HepG2 (cell line): ENCODE measurements around the gene PIP5KL1. TPM values are rescaled to one million over a fixed set of nuclear protein-coding genes. Genes with fewer than 3 reads are reported as not detected.
A peak's percentile ranks its signal among the peaks of the same experiment; 100 is the strongest.

Experiments used
- ATAD3A ChIP-seq: sonication (generic); formaldehyde crosslinking; IDR thresholded peaks from 2 replicates; pipeline ENCODE4 v1.4.0; 2020; ENCODE audit warnings: missing genetic modification reagents
- BCL3 ChIP-seq: sonication (generic); formaldehyde crosslinking; IDR thresholded peaks from 2 replicates; pipeline ENCODE4 v1.5.1; 2020; ENCODE audit warnings: mild to moderate bottlenecking, missing genetic modification reagents, moderate library complexity
- KAT7 ChIP-seq: IDR thresholded peaks from 2 replicates; pipeline ENCODE4 v1.6.1; 2018; ENCODE audit warnings: borderline replicate concordance, missing compliant biosample characterization
- MAX ChIP-seq: IDR thresholded peaks from 2 replicates; pipeline ENCODE4 v1.6.1; 2012; ENCODE audit warnings: inconsistent platforms
- NFYB ChIP-seq: sonication (generic); formaldehyde crosslinking; IDR thresholded peaks from 2 replicates; pipeline ENCODE4 v1.4.0; 2020; ENCODE audit warnings: missing genetic modification reagents
- NPAS2 ChIP-seq: sonication (generic); formaldehyde crosslinking; IDR thresholded peaks from 2 replicates; pipeline ENCODE4 v1.8.0; 2022; ENCODE audit warnings: mild to moderate bottlenecking, missing genetic modification reagents, borderline replicate concordance
- UBTF ChIP-seq: sonication (generic); formaldehyde crosslinking; IDR thresholded peaks from 2 replicates; pipeline ENCODE4 v1.4.0; 2020; ENCODE audit warnings: mild to moderate bottlenecking, missing genetic modification reagents
- ZMYM2 ChIP-seq: sonication (generic); formaldehyde crosslinking; IDR thresholded peaks from 2 replicates; pipeline ENCODE4 v1.8.0; 2022; ENCODE audit warnings: mild to moderate bottlenecking, missing genetic modification reagents
- ZNF256 ChIP-seq: sonication (generic); formaldehyde crosslinking; conservative IDR thresholded peaks from 2 replicates; pipeline ENCODE4 v1.4.0; 2020; ENCODE audit warnings: missing genetic modification reagents
- ZNF333 ChIP-seq: sonication (generic); formaldehyde crosslinking; IDR thresholded peaks from 2 replicates; pipeline ENCODE4 v1.4.0; 2020; ENCODE audit warnings: mild to moderate bottlenecking, missing genetic modification reagents, borderline replicate concordance
- ZNF441 ChIP-seq: sonication (generic); formaldehyde crosslinking; IDR thresholded peaks from 2 replicates; pipeline ENCODE4 v1.7.0; 2021; ENCODE audit warnings: missing genetic modification reagents, borderline replicate concordance
- ZNF552 ChIP-seq: sonication (generic); formaldehyde crosslinking; IDR thresholded peaks from 2 replicates; pipeline ENCODE4 v1.9.0; 2022; ENCODE audit warnings: missing genetic modification reagents, mild to moderate bottlenecking, borderline replicate concordance
- ZNF788 ChIP-seq: sonication (generic); formaldehyde crosslinking; IDR thresholded peaks from 2 replicates; pipeline ENCODE4 v1.5.0; 2020; ENCODE audit warnings: mild to moderate bottlenecking, missing genetic modification reagents, borderline replicate concordance
- polyA plus RNA-seq, 8 experiments: library from polyadenylated mRNA; depleted of rRNA in 3 of 8; stranded (reverse) in 7 of 8; unstranded in 1 of 8; fragments of >200 nt; fragmentation: Illumina TruSeq in 4 of 8; extraction: Trizol in 4 of 8; gene quantifications; 2 replicates each; pipeline versions ENCODE4 v1.2.1 to v1.2.3, GENCODE V29; 2011 to 2016; ENCODE audit warnings: low read depth in 4 of 8, missing spikeins in 1 of 8, mixed read lengths in 1 of 8; ENCODE audit not compliant: insufficient read depth in 1 of 8
- total RNA-seq, 5 experiments: library from RNA; depleted of rRNA; stranded (reverse); fragments of >200 nt; fragmentation: Illumina TruSeq; extraction: Trizol; gene quantifications; 2 replicates each; pipeline ENCODE4 v1.2.3, GENCODE V29; 2016; ENCODE audit warnings: low read depth in 1 of 5
- TF ChIP-seq, protein P1 (sequence below), 2 experiments: sonication (generic) in 1 of 2; formaldehyde crosslinking in 1 of 2; IDR thresholded peaks; 2 replicates each; pipeline versions ENCODE4 v1.4.0 to v1.6.1; 2016 to 2020; ENCODE audit warnings: borderline replicate concordance in 1 of 2, low read depth in 1 of 2, mild to moderate bottlenecking in 1 of 2, missing genetic modification reagents in 1 of 2
- TF ChIP-seq, protein P2 (sequence below): sonication (generic); formaldehyde crosslinking; IDR thresholded peaks from 2 replicates; pipeline ENCODE4 v1.4.0; 2020; ENCODE audit warnings: missing genetic modification reagents
- TF ChIP-seq, protein P3 (sequence below): sonication (generic); formaldehyde crosslinking; IDR thresholded peaks from 2 replicates; pipeline ENCODE4 v1.4.0; 2020; ENCODE audit warnings: mild to moderate bottlenecking, missing genetic modification reagents

Gene PIP5KL1
- total and polyA plus RNA-seq, 2 of the 13 experiments (the other 11 are each of a cell fraction or from before 2014, with no cell fraction given), result 0.20 to 0.49 TPM

DNA sequence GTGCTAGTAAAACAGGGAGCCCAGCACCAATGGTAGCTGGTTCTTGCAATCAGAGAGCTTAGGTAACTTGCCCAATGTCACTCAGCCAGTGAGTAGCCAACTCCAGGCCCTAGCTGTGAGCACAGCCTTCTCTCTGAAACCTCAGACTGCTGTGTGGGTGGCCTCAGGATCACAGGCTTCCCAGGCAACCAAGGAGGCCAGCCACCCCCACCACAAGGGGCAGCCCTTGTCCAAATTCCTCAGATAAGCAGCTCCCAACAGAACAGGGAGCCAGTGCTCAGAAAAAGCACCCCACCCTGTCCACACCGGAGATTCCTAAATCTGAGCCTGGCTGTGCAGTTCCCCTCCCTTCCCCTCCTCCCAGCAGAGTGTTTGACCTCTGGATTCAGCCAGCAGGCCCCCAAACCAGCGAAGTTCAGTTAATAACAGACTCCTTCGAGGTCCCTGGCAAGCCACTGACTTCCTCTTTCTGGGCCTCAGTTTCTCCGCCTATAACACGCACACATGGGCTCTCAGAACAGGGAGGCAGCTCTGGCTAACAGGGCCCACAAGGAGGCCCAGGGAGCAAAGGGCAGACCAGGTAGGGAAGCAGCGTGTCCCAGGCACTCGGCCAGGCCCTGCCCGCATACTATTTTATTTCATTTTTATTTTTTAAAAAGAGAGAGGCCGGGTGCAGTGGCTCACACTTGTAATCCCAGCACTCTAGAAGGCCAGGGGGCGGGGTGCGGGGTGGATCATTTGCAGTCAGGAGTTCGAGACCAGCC lies 47.5 kb upstream of the PIP5KL1 start (continued):
- TF ChIP-seq, protein P1, sequence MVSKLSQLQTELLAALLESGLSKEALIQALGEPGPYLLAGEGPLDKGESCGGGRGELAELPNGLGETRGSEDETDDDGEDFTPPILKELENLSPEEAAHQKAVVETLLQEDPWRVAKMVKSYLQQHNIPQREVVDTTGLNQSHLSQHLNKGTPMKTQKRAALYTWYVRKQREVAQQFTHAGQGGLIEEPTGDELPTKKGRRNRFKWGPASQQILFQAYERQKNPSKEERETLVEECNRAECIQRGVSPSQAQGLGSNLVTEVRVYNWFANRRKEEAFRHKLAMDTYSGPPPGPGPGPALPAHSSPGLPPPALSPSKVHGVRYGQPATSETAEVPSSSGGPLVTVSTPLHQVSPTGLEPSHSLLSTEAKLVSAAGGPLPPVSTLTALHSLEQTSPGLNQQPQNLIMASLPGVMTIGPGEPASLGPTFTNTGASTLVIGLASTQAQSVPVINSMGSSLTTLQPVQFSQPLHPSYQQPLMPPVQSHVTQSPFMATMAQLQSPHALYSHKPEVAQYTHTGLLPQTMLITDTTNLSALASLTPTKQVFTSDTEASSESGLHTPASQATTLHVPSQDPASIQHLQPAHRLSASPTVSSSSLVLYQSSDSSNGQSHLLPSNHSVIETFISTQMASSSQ (IDR thresholded peaks at IDR 0.05; ENCODE audit: low read depth), result no peak
- TF ChIP-seq, protein P1 (CRISPR knock-in tag; IDR thresholded peaks at IDR 0.05; ENCODE audit: borderline replicate concordance), result no peak
- TF ChIP-seq ATAD3A (CRISPR knock-in tag) (no peak), ZNF441 (CRISPR knock-in tag) (no peak), UBTF (CRISPR knock-in tag) (peak; percentile 32; the same call in 1 of the 2 replicates), NFYB (CRISPR knock-in tag) (no peak), ZNF788 (CRISPR knock-in tag) (no peak), BCL3 (CRISPR knock-in tag) (no peak), ZNF256 (no peak), KAT7 (CRISPR knock-in tag) (0 out of 2 replicates have a peak, but pooled peaks have one; percentile 49), ZNF333 (CRISPR knock-in tag) (no peak), NPAS2 (CRISPR knock-in tag) (no peak), ZMYM2 (no peak), MAX (0 out of 2 replicates have a peak, but pooled peaks have one; percentile 28), ZNF552 (CRISPR knock-in tag) (no peak)
- TF ChIP-seq, protein P2, sequence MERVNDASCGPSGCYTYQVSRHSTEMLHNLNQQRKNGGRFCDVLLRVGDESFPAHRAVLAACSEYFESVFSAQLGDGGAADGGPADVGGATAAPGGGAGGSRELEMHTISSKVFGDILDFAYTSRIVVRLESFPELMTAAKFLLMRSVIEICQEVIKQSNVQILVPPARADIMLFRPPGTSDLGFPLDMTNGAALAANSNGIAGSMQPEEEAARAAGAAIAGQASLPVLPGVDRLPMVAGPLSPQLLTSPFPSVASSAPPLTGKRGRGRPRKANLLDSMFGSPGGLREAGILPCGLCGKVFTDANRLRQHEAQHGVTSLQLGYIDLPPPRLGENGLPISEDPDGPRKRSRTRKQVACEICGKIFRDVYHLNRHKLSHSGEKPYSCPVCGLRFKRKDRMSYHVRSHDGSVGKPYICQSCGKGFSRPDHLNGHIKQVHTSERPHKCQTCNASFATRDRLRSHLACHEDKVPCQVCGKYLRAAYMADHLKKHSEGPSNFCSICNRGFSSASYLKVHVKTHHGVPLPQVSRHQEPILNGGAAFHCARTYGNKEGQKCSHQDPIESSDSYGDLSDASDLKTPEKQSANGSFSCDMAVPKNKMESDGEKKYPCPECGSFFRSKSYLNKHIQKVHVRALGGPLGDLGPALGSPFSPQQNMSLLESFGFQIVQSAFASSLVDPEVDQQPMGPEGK, result peak; percentile 29; the same call in 1 of the 2 replicates
- TF ChIP-seq, protein P3, sequence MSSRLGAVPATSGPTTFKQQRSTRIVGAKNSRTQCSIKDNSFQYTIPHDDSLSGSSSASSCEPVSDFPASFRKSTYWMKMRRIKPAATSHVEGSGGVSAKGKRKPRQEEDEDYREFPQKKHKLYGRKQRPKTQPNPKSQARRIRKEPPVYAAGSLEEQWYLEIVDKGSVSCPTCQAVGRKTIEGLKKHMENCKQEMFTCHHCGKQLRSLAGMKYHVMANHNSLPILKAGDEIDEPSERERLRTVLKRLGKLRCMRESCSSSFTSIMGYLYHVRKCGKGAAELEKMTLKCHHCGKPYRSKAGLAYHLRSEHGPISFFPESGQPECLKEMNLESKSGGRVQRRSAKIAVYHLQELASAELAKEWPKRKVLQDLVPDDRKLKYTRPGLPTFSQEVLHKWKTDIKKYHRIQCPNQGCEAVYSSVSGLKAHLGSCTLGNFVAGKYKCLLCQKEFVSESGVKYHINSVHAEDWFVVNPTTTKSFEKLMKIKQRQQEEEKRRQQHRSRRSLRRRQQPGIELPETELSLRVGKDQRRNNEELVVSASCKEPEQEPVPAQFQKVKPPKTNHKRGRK (CRISPR knock-in tag), result no peak
